ENCODE results near the gene ABI3BP.

Gene ABI3BP

GRCh38 chr3:100780071-100780622, 213.1 kb downstream of the ABI3BP start:
- DNase-seq, result no peak
- intact Hi-C loops (cut with DNase I), result no loop called here

DNA sequence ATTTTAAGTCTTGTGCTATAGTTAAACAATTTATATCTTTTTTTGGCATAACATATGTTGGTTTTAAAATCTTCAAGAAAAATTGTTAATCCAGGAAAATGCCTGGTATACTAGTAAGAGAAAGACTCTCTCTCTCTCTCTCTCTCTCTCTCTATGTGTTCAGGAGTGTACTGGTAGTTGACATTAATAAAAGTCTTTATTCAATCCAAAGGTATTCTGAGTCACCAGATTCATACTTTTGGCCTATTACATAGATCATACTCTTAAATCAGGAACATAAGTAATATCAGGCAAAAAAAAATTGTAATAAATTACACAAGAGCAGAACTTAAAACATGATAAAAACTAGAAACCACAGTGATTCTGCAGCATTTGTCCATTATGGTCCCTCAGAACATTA, 213.7 kb downstream of the ABI3BP start:
- no peak for DNase-seq

DNA sequence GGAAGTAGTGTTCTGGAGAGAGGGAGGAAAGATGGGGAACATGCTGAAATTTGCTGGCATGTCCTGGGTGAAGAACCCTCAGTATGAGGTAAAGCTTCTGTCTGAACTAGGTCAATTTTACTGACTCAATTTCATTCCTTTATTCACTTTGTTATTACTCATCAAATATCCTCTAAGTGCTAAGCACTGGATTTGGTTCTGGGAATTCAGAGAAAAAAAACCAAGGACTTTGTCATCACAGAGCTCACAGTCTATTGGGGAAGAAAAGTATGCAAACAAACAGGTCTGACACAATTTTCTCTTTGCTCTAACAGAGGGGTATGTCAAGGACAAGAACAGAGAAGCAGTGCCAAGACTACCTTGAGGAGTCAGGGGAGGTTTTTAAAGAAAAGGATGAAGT, 215.9 kb downstream of the ABI3BP start:
- intact Hi-C loops (cut with DNase I), result no loop called here
- no peak for DNase-seq

More for the DNA sequence above, 213.7 kb downstream of the ABI3BP start:
- intact Hi-C loops (cut with DNase I), result no loop called here

GRCh38 chr3:100776746-100777145, 216.5 kb downstream of the ABI3BP start:
- intact Hi-C loops (cut with DNase I), result no loop called here
- DNase-seq, result peak in 1 of 10 donors; percentile 72

DNA sequence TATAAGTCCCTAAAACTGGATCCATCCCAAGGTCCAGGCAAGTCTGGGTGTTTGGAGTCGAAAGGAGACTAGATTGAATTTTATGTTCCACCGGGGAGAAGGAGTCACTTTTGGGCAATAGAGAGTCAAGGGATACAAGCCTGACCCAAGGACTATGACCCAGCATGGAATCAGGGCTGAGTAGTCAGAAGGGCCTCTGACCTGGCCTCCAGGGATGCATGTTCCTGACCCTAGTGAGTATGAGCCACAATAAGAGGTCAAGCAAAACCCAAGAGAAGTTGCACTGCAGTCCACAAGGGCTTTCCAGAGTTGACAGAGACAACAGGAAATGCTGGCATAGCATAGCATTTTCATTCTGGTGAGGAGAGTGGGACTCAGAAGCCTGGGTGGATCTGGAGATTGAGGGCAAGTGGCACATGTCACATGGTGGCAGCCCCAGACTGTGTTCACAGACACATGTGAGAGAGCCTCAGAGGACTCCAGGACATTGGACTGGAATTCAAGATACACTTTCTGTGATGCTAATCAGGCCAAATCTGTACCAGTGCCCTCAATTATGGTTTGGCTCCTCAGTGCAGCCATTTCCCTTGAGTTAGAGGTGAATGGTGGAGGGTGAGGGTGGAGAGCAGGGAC, 217.0 kb downstream of the ABI3BP start:
- no peak for DNase-seq
- intact Hi-C loops (cut with DNase I), result no loop called here

GRCh38 chr3:100775669-100776068, 217.6 kb downstream of the ABI3BP start:
- DNase-seq, result no peak
- intact Hi-C loops (cut with DNase I), result no loop called here

DNA sequence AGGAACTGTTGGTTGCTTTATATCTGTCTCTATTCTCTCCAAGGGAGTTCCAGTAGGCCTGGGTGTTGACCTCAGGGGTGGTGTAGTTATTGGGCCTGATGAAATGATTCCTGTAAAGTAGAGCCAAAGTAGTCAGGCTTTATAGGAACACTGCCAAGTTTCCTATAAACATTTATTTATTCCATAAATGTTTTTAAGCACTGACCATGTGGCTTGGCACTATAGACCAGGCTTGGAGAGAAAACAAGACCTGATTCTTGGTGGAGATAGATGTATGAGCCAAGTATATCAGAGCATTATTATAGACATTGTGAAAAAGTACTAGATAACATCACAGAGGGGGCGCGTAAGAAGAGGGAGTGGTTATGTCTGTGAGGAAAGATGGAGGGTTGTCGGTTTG, 218.0 kb downstream of the ABI3BP start:
- no peak for DNase-seq
- intact Hi-C loops (cut with DNase I), result no loop called here

GRCh38 chr3:100769693-100770092, 223.5 kb downstream of the ABI3BP start:
- DNase-seq, result no peak
- intact Hi-C loops (cut with DNase I), result no loop called here

DNA sequence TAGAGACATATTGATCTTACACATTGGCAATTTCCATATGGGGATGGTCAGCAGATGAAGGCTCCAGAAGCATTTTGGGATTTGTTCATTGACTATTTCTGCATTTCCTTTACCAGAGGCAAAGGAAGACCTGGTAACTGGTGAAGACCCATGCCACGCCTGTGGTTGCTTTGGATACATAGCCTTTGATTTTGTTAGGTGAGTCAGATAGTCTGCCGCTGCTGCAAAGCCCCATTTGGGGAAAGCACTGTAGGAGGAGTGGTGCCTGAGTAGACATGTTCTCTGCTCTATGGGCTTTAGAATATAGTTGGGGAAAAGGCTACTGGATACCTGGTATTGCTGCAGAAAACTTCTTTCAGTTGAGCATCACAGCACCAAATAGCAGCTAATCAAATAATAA, 227.2 kb downstream of the ABI3BP start:
- intact Hi-C loops (cut with DNase I), result no loop called here
- DNase-seq, result no peak

GRCh38 chr3:100765437-100765975, 227.7 kb downstream of the ABI3BP start:
- DNase-seq, result no peak
- intact Hi-C loops (cut with DNase I), result no loop called here

DNA sequence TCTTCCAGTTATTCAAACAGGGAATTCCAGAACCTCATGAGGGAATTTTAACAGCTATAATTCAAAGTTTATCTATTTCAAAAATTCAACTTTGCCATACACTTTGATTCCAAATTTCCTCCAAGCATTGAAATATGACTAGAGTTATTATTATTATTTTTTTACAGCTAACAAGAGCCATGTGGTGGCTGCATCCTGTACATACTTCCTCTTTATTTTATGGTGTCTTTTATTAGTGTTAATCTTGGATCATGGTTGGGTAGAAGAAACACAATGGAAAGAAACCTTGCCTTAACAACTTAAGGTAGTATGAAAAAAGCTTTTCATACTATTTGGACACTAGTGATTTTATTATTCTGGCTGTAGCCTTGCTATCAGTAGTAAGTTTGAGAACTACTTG, 231.3 kb downstream of the ABI3BP start:
- intact Hi-C loops (cut with DNase I), result no loop called here
- no peak for DNase-seq

DNA sequence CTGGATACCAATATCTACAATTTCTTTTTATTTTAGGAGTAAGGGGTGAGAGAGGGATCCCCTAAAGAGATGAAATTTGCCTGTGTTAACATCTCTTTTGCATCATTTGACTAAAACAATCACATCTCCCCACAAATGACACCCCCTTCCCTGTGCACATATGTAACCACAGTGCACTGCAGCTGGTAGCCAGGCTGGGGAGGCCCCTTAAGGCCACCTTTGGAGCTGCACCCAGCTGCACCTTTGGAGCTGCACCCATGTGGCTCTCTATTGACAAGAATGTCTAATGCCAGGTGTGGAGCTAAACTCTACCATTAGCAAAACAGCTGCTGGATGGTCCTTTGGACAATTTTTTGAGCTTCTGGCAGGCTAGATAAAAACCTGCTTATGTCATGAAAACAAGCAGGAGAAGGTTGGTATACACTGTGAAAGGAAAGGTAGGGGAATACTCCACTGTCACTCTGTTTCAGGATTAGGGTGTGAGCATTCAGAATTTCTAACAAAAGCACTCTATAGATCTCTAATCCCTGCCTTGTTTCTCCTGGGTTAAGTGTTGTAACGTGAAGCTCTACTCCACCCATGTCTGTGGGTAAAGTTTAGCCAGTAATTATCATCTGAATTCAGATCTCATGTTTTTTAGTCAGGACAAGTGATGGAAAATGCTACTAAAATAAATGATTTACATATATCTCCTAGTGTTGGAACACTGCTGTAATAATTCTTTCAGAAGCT, 231.8 kb downstream of the ABI3BP start:
- intact Hi-C loops (cut with DNase I), result no loop called here
- no peak for DNase-seq

DNA sequence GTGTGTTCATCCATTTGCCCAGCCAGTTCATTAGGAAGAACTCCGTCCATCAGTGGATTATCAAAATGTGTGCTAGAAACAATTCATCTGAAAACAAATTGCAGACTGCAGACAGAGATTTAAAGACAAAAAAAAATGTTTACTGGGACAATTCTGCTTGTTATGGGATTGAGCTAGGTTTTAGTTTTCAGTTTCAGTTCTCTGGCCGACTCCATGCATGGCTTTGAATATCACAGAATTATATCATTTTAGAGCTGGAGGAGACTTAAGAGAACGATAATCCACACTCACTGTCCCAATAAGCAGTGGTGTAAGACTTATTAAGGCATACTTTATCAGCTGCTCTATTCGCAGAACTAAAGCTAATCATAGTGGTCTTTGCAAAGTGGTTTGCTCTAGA, 232.8 kb downstream of the ABI3BP start:
- intact Hi-C loops (cut with DNase I), result no loop called here
- no peak for DNase-seq

GRCh38 chr3:100759950-100760349, 233.3 kb downstream of the ABI3BP start:
- intact Hi-C loops (cut with DNase I), result no loop called here
- DNase-seq, result no peak

DNA sequence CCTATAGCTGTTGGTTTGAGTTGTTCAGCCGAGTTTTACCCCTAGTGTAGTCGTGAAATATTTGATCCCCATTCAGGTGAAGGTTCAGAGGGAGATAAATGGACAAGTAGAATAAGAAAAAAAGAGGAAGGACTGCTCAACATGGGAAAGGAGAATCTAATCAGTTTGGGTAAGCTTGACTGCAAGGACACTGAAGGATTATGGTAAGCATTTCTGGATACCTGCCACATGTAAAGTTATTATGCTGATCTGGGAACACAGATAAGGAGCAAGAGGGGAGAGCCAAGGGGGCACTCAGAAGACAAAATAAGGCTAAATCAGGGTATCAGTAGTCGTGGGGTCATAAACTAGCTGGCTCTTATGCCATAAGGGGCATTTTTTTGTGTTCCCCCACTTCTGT, 234.1 kb downstream of the ABI3BP start:
- intact Hi-C loops (cut with DNase I), result no loop called here
- DNase-seq, result no peak

DNA sequence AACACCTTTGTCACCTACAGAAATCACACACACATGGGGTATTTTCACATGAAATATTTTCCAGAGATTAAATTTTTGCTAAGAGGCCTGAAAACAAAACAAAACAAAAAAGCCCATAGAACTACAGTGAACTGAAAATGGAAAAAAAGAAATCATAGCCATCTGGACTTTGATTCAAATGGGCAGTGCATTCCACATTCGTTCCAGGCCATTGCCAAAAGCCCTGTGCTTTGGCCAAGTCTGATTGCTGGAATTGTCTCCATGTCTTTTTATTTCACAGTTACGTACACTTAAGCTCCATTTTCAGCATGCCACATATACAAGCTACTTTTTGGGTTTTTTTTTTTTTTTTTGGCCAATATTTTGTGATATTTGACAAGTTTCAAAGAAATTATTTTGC, 236.8 kb downstream of the ABI3BP start:
- intact Hi-C loops (cut with DNase I), result no loop called here
- peak in 1 of 10 donors; percentile 59 for DNase-seq

DNA sequence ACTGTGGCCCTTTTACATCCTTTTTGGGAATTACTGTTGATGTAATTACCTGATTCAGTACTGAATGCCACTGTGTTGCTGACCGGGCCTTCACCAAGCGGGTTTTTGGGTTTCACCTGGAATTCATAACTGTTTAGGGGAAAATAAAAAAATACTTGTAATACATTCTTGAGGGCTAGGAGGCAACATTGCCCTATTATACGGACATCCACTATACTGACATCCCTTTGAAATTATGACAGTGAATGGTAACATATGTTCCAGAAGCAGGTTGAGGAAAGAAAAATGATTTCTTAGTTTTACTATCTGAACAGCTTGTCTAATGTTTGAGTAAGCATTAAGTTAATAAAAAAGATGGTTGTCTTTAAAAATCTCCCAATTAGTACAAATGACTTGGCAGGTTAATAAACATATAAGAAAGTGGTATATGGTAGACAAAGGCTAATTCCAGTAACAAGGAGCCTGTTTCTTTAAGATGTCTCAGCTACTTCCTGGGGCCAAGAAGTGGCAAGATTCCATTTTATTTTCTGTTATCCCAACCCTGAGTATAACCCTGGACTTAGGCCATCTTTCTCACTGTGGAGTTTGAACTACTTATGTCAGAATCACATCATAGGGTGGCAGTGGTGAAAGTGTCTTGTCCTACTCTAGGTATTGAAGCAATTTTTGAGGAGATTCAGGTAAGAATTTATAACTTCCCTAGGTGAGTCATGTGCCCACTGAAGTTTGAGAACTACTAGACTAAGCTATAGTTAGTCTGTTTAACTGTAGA, 238.5 kb downstream of the ABI3BP start:
- intact Hi-C loops (cut with DNase I), result no loop called here
- DNase-seq, result no peak

DNA sequence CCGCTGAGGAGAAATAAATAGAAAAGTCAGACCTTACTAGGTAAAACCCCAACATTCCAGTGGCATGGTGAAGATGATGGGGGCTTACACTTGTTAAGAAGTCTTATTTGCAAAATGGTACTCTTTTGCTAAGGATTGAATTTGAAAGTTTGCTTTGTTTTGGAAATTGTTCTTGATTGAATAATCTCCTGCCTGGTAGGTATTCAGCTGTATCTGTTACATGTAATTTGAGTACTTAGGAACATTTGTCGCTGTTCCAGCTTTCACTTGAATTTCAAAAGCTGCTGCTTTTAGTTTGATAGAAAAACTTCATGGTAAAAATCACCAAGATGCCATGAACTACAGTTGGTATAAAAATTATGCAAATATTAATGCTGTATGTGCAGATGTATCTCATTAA, 239.4 kb downstream of the ABI3BP start:
- DNase-seq, result no peak
- intact Hi-C loops (cut with DNase I), result no loop called here

DNA sequence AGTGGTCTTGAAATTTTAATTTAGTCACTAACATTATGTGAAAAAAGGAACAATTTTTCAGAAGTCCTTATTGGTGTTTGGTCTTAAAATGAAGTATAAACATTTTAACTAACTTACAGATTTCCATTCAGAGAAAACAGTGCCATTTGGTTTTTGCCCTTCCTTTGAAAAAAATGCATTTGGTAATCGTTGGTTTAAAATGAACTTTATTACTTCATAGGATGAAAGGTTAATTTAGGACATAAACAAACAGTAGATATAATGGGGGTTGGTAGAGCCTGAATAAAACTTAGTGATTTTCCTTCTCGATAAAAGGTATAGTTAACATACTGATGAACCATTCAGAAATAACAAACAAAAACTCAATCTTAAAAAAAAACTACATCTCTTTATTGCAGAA, 244.3 kb downstream of the ABI3BP start:
- no peak for DNase-seq
- intact Hi-C loops (cut with DNase I), result no loop called here

DNA sequence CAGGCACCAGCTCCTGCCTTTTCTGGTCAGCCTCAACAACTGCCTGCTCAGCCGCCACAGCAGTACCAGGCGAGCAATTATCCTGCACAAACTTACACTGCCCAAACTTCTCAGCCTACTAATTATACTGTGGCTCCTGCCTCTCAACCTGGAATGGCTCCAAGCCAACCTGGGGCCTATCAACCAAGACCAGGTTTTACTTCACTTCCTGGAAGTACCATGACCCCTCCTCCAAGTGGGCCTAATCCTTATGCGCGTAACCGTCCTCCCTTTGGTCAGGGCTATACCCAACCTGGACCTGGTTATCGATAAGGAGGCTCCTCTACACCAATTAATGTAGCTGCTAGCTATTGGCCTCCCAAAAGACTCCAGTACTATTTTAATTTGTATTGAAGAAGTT, 245.0 kb downstream of the ABI3BP start:
- intact Hi-C loops (cut with DNase I), result no loop called here

DNA sequence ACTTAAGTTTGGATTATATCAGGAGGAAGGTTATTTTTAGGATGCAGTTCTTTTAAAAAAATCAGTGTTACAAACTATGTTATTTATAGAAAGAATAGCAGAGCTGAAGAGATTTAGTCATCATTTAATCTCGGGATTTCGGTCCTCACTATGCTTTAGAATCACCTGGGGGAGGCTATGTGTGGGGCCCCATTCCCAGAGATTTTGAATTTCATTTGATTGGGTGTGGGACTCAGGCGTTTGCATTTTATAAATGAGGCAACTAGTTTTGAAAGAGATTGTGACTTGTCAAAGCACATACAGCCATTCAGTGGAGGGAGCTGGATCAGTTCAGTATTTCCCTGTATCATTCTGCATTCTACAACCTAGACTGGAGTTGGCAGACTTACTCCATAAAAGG, 247.1 kb downstream of the ABI3BP start:
- DNase-seq, result no peak
- intact Hi-C loops (cut with DNase I), result no loop called here

More for the DNA sequence above, 245.0 kb downstream of the ABI3BP start:
- peak in 2 of 10 donors; percentile 33 to 51 for DNase-seq

All from posterior cingulate gyrus (tissue), 11 donors.